SH-SY5Y (cell line): Measurements from ENCODE around the gene KRTAP22-2.

Source experiments
- GATA2 ChIP-seq: IDR thresholded peaks from 2 replicates; pipeline ENCODE4 v1.6.1; 2011; ENCODE audit warnings: mild to moderate bottlenecking, low read depth, low read length
- GATA3 ChIP-seq: IDR thresholded peaks from 2 replicates; pipeline ENCODE4 v1.6.1; 2011; ENCODE audit warnings: low read depth, mild to moderate bottlenecking, low read length, moderate library complexity

KRTAP22-2 gene

GRCh38 chr21:30590297-30590696 lies at the start of gene KRTAP22-2:
KRTAP22-2 (minus strand) TSS chr21:30590397.
- TF ChIP-seq GATA3 (no peak), GATA2 (no peak)

DNA sequence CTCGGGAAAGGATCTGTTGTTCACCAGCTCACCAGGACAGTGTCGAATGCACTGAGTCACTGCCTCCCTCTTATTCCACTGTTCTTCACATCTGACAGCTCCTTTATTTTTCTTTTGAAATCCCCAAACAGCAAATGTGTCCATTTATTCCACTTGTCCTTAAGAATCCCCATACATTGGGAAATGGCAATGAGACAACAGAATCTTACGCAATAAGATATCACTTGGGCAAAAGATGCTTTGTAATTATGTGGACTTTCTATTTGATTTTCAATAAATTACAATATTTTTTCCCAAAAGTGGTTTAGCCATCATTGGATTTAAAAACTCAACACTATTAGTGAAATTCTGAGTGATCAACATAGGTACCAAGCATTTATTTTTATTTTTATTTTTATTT lies 48.5 kb upstream of the KRTAP22-2 start:
- TF ChIP-seq GATA3 = no peak
- TF ChIP-seq GATA2 = no peak

- TF ChIP-seq GATA3 (no peak), GATA2 (no peak)
Observed at GRCh38 chr21:30634906-30635305, 44.7 kb upstream of the KRTAP22-2 start, which contains the start of gene KRTAP20-2. KRTAP20-2 (plus strand) TSS chr21:30635206; CDS start chr21:30635264, 58 bp downstream.

DNA sequence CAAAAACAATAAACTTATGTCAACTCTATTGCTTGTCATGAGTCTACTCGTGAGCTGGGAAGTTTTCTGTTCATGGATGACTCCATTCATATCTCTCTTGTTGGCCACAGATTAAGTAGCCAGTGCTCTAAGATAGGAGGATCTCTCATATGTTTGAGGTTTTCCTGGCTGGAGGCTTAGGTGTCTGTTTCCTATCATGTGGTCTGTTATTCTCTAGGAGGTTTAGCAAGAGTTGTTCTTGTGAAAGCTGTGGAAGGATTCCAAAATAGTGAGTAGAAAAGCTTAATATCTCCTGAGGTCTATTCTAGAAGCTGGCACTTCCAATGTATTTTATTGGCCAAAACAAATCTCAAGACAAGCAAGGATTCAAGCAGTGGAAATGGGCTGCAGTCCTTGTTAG lies 39.0 kb upstream of the KRTAP22-2 start:
- TF ChIP-seq GATA2 (no peak), GATA3 (no peak)

GRCh38 chr21:30628109-30628508 lies 37.9 kb upstream of the KRTAP22-2 start:
- no peak for TF ChIP-seq GATA3
- no peak for TF ChIP-seq GATA2

DNA sequence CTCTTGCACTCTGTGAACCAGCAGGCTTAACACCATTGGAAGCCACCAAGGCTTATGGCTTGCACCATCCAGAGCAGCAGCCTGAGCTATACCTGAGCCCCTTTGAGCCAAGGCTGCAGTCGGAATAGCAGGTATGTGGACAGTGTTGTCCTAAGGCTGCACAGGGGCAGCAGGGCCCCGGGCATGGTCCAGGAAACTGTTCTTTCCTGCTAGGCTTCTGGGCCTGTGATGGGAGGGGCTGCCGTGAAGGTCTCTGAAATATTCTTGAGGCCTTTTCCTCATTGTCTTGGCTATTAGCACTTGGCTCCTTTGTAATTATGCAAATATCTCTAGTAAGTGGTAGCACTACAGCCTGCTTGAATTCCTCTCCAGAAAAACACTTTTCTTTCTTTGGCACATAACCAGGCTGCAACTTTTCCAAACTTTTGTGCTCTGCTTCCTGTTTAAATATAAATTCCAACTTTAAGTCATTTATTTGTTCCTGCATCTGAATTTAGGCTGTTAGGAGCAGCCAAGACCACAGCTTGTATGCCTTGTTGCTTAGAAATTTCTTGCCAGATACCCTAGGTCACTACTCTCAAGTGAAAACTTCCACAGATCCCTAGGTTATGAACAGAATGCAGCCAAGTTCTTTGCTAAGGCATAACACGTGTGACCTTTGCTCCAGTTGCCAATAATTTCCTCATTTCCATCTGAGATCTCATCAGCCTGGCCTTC lies 35.4 kb upstream of the KRTAP22-2 start:
- TF ChIP-seq GATA3 (no peak), GATA2 (no peak)

- TF ChIP-seq GATA3 = no peak
- no peak for TF ChIP-seq GATA2
Observed at GRCh38 chr21:30623362-30623761, 33.2 kb upstream of the KRTAP22-2 start.

DNA sequence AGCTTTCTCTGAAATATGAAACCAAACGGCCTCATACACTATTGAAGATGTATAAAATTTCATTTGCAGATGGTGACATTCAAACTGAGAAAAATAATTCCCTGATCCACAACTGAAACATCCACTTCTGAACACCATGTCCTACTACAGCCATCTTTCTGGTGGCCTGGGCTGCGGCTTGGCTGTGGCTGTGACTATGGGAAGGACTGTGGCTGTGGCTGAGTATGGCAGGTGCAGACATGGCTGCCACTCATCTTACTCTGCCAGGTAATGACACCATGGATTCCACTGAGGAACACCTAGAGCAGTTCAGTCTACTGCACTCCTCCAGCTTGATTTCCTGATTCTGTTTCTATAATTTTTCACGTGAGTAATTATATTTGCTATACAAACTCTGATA lies 30.3 kb upstream of the KRTAP22-2 start, which contains the start of gene KRTAP20-4:
TSS of gene KRTAP20-4 (plus strand) at position 106 of the 400 bp plus-strand sequence.
- TF ChIP-seq GATA3 = no peak
- no peak for TF ChIP-seq GATA2

DNA sequence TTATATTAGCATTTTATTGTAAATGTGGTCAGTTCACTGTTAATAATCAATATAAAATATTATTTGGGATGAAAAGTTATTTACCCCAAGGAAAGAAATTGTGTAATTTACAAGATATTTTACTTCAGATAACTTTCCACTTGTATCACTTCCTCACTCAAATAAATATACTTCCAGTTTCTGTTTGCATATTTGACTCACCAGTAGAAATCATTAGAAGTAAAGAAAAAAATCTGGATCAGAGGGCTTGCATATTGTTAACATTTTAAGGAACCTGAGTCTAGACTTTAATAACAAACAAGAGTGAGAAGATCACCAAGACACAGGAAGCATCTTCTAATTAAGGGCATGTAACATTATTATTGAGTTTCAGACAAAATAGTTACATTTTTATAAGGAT lies 29.9 kb upstream of the KRTAP22-2 start:
- TF ChIP-seq GATA2 (no peak), GATA3 (no peak)

GRCh38 chr21:30616125-30616524 lies 25.9 kb upstream of the KRTAP22-2 start, which contains the start of gene KRTAP20-1:
KRTAP20-1 (plus strand) TSS chr21:30616425; CDS start chr21:30616455, 30 bp downstream.
- TF ChIP-seq GATA3 (no peak), GATA2 (no peak)

DNA sequence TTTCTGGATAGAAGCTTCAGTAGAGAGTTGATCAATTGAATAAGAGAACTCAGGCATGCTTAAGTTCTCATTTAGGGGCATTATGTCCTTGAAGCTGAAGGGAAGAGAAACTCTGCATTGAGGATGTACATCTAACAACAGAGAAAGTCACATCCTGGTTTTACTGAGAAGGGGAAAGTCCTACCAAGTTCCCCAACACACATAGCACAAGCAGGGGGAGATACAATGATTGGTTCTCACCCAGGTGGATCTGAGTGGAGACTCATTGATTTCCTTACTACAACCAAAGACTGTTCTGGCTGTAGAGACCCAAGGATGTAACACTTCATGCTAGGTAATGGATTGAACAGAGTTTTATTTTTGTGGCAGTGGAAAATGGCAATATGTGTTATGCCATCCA lies 25.0 kb upstream of the KRTAP22-2 start:
- TF ChIP-seq GATA3 (no peak), GATA2 (no peak)

DNA sequence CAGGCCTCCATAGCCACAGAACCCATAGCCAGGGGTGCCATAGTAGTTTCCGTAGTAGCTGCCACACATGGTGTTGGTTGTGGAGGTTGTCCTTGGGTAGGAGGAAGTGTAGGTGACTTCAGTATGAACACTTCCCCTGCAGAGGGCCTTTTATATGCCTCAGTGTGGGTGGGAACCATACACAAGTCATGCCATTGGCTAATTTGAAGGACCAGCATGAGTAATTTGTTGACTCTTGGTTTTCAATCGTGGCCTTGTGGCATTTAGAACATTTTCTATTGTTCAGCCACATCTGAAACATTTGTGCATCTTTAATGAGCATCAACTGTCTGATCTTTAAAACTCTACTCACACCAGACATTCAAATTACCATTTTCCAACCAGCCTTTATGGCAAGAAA lies 23.6 kb upstream of the KRTAP22-2 start, which contains the start of gene KRTAP6-1:
TSS of gene KRTAP6-1 (minus strand) at position 95 of the 400 bp plus-strand sequence. CDS start at position 69, 26 bp downstream.
- TF ChIP-seq GATA3 (no peak), GATA2 (no peak)

DNA sequence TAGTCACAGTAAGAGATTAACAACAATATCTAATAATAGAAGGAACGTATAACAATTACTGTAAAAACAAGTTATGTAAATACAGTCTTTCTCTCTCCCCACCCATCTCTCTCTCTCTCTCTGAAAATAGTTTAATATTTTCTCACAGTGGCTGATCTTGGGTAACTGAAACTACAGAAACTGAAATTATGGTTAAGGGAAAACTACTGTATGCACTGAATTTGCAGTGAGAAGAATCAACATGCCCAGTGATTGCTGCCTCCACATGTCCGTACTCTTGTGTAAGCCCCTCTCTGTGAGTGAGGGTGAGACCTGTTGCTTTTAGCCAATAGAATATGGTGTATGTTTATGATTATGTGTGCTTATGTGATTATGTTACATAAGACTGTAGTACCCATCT lies 21.9 kb upstream of the KRTAP22-2 start:
- no peak for TF ChIP-seq GATA3

- no peak for TF ChIP-seq GATA2
- no peak for TF ChIP-seq GATA3
Observed at GRCh38 chr21:30605968-30606367, 15.8 kb upstream of the KRTAP22-2 start.

DNA sequence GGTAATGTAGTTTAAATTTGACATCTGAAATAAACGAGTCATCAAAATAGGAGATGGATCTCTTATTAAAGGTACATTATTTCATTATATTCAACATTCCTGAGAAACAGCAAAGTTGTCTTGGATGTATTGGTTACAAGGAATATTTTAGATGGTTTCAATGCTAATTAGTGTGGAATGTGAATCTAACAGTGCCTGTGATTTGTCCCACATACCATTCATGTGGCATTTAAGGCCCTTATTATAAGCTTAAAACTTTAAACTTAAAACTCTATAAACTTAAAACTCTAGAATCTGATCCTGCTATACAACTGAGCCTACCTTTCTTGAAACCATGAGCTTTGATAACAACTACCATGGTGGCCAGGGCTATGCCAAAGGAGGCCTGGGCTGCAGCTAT lies 10.6 kb upstream of the KRTAP22-2 start, which contains the start of gene KRTAP22-1:
TSS of gene KRTAP22-1 (plus strand) at position 301 of the 400 bp plus-strand sequence.
- TF ChIP-seq GATA2 (no peak), GATA3 (no peak)
